GM12878 (cell line): ENCODE results near the gene COPZ2. TPM values are rescaled to one million over a fixed set of nuclear protein-coding genes. Genes with fewer than 3 reads are reported as not detected.

Experiments used
- ATAC-seq: fragments of 200-7000 bp; cut with Tn5 transposase; 3 replicates; pipeline ENCODE4 v1.9.1; 2020; ENCODE audit warnings: mild to moderate bottlenecking, moderate library complexity
- BruUV-seq: library from RNA; stranded (reverse); fragments of 400-500 nt; replicated peaks from 2 replicates; lab custom pipeline; 2021; lab: Mats Ljungman, UMichigan
- CTCF ChIA-PET: fragments of 300-600 bp; sonication (Branson Sonifier 250); formaldehyde crosslinking; extraction: SDS; loops from one replicate; lab custom pipeline; 2021; ENCODE audit warnings: inconsistent platforms; lab: Yijun Ruan, JAX
- POLR2A ChIA-PET: fragments of 350-600 bp; formaldehyde crosslinking; extraction: SDS; loops from one replicate; lab custom pipeline; 2021; ENCODE audit warnings: inconsistent platforms; lab: Charles Lee
- RAD21 ChIA-PET: fragments of 300-600 bp; sonication (Branson Sonifier 250); formaldehyde crosslinking; loops from one replicate; lab custom pipeline; 2023; ENCODE audit warnings: antibody characterized with exemption; ENCODE audit not compliant: unreplicated experiment; lab: Charles Lee
- SMC1A ChIA-PET: fragments of 300-600 bp; sonication (Branson Sonifier 250); formaldehyde crosslinking; loops from one replicate; lab custom pipeline; 2023; ENCODE audit not compliant: unreplicated experiment, uncharacterized antibody; lab: Charles Lee
- DNase-seq: peaks from one replicate; pipeline ENCODE4 v3.0.0-alpha.2; 2011; ENCODE audit warnings: low read depth, low spot score
- FAIRE-seq: peaks from 3 replicates; lab custom pipeline; 2011; peaks lifted over from hg19 to GRCh38; lab: Jason Lieb, UNC
- H2AFZ ChIP-seq: 2 replicates; pipeline ENCODE4 v1.6.0; 2011; ENCODE audit warnings: low read depth, low read length, control low read depth; ENCODE audit not compliant: control insufficient read depth
- H3K27ac ChIP-seq: 2 replicates; pipeline ENCODE4 v1.5.1; 2011; ENCODE audit warnings: control low read depth; ENCODE audit not compliant: control insufficient read depth, insufficient read depth
- H3K27me3 ChIP-seq, 2 experiments: replicated peaks in 1 of 2; 2 replicates each; pipeline versions ENCODE4 v1.6.0 to v1.6.1; 2011; ENCODE audit warnings: low read length in 1 of 2; ENCODE audit not compliant: control insufficient read depth in 2 of 2, insufficient read depth in 2 of 2
- H3K36me3 ChIP-seq, 2 experiments: 2 replicates each; pipeline ENCODE4 v1.5.1; 2011; ENCODE audit warnings: low read length in 1 of 2; ENCODE audit not compliant: control insufficient read depth in 2 of 2, insufficient read depth in 2 of 2
- H3K4me1 ChIP-seq: 2 replicates; pipeline ENCODE4 v1.6.1; 2011; ENCODE audit warnings: mild to moderate bottlenecking, low read length, moderate library complexity, mixed read lengths; ENCODE audit not compliant: control insufficient read depth, insufficient read depth
- H3K4me2 ChIP-seq: 2 replicates; pipeline ENCODE4 v1.6.0; 2011; ENCODE audit warnings: control low read depth; ENCODE audit not compliant: control insufficient read depth, insufficient read depth
- H3K4me3 ChIP-seq: fragments of 200-600 bp; sonication (generic); 2 replicates; pipeline ENCODE4 v1.5.1; 2016
- H3K79me2 ChIP-seq: 2 replicates; pipeline ENCODE4 v1.6.0; 2011; ENCODE audit warnings: low read length; ENCODE audit not compliant: control insufficient read depth, insufficient read depth
- H3K9ac ChIP-seq: 2 replicates; pipeline ENCODE4 v1.8.0; 2011; ENCODE audit warnings: low read length, control low read depth, mixed read lengths; ENCODE audit not compliant: control insufficient read depth, insufficient read depth
- H3K9me3 ChIP-seq: replicated peaks from 3 replicates; pipeline ENCODE4 v1.5.1; 2011; ENCODE audit warnings: mild to moderate bottlenecking, low read length; ENCODE audit not compliant: control insufficient read depth, insufficient read depth
- H4K20me1 ChIP-seq: 2 replicates; pipeline ENCODE4 v1.6.0; 2011; ENCODE audit not compliant: control insufficient read depth, insufficient read depth
- HDGF ChIP-seq: fragments of 450-650 bp; IDR thresholded peaks from 2 replicates; pipeline ENCODE4 v1.6.1; 2016; ENCODE audit warnings: antibody characterized with exemption
- IRF4 ChIP-seq: IDR thresholded peaks from 2 replicates; pipeline ENCODE4 v1.6.1; 2011; ENCODE audit warnings: low read depth, low read length
- KLF5 ChIP-seq: fragments of 450-650 bp; IDR thresholded peaks from 2 replicates; pipeline ENCODE4 v1.6.1; 2014; ENCODE audit warnings: mild to moderate bottlenecking; ENCODE audit not compliant: partially characterized antibody
- PBX3 ChIP-seq: IDR thresholded peaks from 2 replicates; pipeline ENCODE4 v1.6.1; 2011; ENCODE audit warnings: mild to moderate bottlenecking, low read depth, low read length, moderate library complexity; ENCODE audit not compliant: insufficient replicate concordance
- POLR2AphosphoS2 ChIP-seq: IDR thresholded peaks from 2 replicates; pipeline ENCODE4 v1.6.1; 2011; ENCODE audit warnings: low read depth, mild to moderate bottlenecking, low read length, improper control_type of control experiment, moderate library complexity
- RFX5 ChIP-seq: IDR thresholded peaks from 2 replicates; pipeline ENCODE4 v1.6.1; 2011; ENCODE audit warnings: low read depth, low read length, improper control_type of control experiment
- SUPT20H ChIP-seq: IDR thresholded peaks from 2 replicates; pipeline ENCODE4 v1.6.1; 2011; ENCODE audit warnings: low read depth, mild to moderate bottlenecking, low read length, moderate library complexity, borderline replicate concordance; ENCODE audit not compliant: control insufficient read depth
- TBL1XR1 ChIP-seq: IDR thresholded peaks from 2 replicates; pipeline ENCODE4 v1.6.1; 2012; ENCODE audit warnings: low read depth, low read length, improper control_type of control experiment
- TCF12 ChIP-seq: IDR thresholded peaks from 2 replicates; pipeline ENCODE4 v1.6.1; 2011; ENCODE audit warnings: low read depth, mild to moderate bottlenecking, low read length
- ZNF384 ChIP-seq: IDR thresholded peaks from 2 replicates; pipeline ENCODE4 v1.6.1; 2012; ENCODE audit warnings: low read depth, mild to moderate bottlenecking, low read length, improper control_type of control experiment, borderline replicate concordance
- WGBS: methylation state at CpG from one replicate; pipeline ENCODE4 v1.1.6; 2016; ENCODE audit warnings: low lambda C conversion rate; ENCODE audit not compliant: insufficient replicate concordance, insufficient coverage; ENCODE audit errors: missing lambda C conversion rate; 5-methylcytosine and 5-hydroxymethylcytosine counted together
- in situ Hi-C: fragments of 300-500 bp; cut with MboI; formaldehyde crosslinking; loops from 9 replicates; pipeline ENCODE4 v1.14.3; 2018; ENCODE audit warnings: mixed read lengths
- intact Hi-C: fragments of 100-400 bp; cut with micrococcal nuclease; formaldehyde crosslinking; loops from one replicate; pipeline ENCODE4 v1.14.2; 2022; ENCODE audit not compliant: unreplicated experiment
- polyA plus RNA-seq, 11 experiments: library from polyadenylated mRNA; depleted of rRNA in 4 of 11; unstranded in 6 of 11; stranded (reverse) in 5 of 11; fragments of >200 nt; fragmentation: Nextera tagmentation in 4 of 11; fragmentation: Illumina TruSeq in 1 of 11; extraction: Ambion mirVana in 4 of 11; extraction: Trizol in 1 of 11; gene quantifications; 1 replicate in 1 of 11; 2 replicates in 10 of 11; pipeline versions ENCODE4 v1.2.1 to v1.2.3, GENCODE V29; 2011 to 2016; ENCODE audit warnings: inconsistent platforms in 2 of 11, missing spikeins in 2 of 11, low read depth in 1 of 11
- total RNA-seq, 4 experiments: library from RNA; depleted of rRNA in 3 of 4; stranded (reverse); fragments of >200 nt in 3 of 4; fragmentation: Illumina TruSeq in 1 of 4; extraction: Trizol in 1 of 4; gene quantifications; 2 replicates each; pipeline versions ENCODE4 v1.2.1 to v1.2.3, GENCODE V29; 2013 to 2021
- TF ChIP-seq, protein P1 (sequence below): IDR thresholded peaks from 2 replicates; pipeline ENCODE4 v1.6.1; 2011; ENCODE audit warnings: low read depth, mild to moderate bottlenecking, low read length, moderate library complexity, borderline replicate concordance; ENCODE audit errors: extremely low read depth
- TF ChIP-seq, protein P2 (sequence below): IDR thresholded peaks from 2 replicates; pipeline ENCODE4 v1.6.1; 2011; ENCODE audit warnings: low read depth, low read length, improper control_type of control experiment, borderline replicate concordance
- TF ChIP-seq, protein P3 (sequence below): fragments of 450-650 bp; IDR thresholded peaks from 2 replicates; pipeline ENCODE4 v1.6.1; 2016; ENCODE audit warnings: mild to moderate bottlenecking
- TF ChIP-seq, protein P4 (sequence below): fragments of 450-650 bp; IDR thresholded peaks from 2 replicates; pipeline ENCODE4 v1.6.1; 2017; ENCODE audit warnings: mild to moderate bottlenecking, moderate library complexity

Gene COPZ2
- total and polyA plus RNA-seq, 10 of the 15 experiments (the other 5 are each of a cell fraction or from before 2014, with no cell fraction given), result 0.20 to 4.3 (median 2.6) TPM

GRCh38 chr17:48002266-48002915, 35.2 kb downstream of the COPZ2 start:
- no peaks in the 10 kb centered on the region for H3K79me2 ChIP-seq
- 24% methylated on average over 4 of the region's 4 CpGs for WGBS
- no TSS peak for BruUV-seq
- ChIA-PET SMC1A (interaction anchor here (0.9 to 9.5 kb wide), 10 partner anchors 9 to 161 kb away, joined by 3 to 97 read pairs (median 5); partner anchors contain the start of gene SCRN2), CTCF (interaction anchor here (1.0 to 8.5 kb wide), 13 partner anchors 9 to 161 kb away, joined by 3 to 59 read pairs (median 10); partner anchors contain the start of genes CDK5RAP3 and SCRN2), RAD21 (interaction anchor here (0.8 to 4.8 kb wide), 5 partner anchors 8 to 24 kb away, joined by 3 to 54 read pairs (median 10); no protein-coding TSS in a partner anchor), POLR2A (interaction anchor here (0.5 to 3.7 kb wide), 9 partner anchors 9 to 557 kb away, joined by 3 to 21 read pairs (median 9); partner anchors contain the start of genes CDK5RAP3 and PNPO)
- H3K27me3 ChIP-seq, result no peaks in the 10 kb centered on the region
- H2AFZ ChIP-seq, result peak overlapping the region; percentile 88
- in situ Hi-C loops, result no loop called here
- FAIRE-seq, result peak; percentile 80
- intact Hi-C loops, result no loop called here
- ATAC-seq, result peak; percentile 85
- peaks cover 49% of the 10 kb centered on the region for H3K4me1 ChIP-seq
- peak overlapping the region; percentile 19 for H3K4me2 ChIP-seq
- no peaks in the 10 kb centered on the region for H4K20me1 ChIP-seq
- H3K36me3 ChIP-seq, result no peaks in the 10 kb centered on the region; a peak in 1 of 4 replicates
- DNase-seq, result peak; percentile 75
- peak overlapping the region; percentile 5; the same call in 1 of the 2 replicates for H3K9ac ChIP-seq
- peak overlapping the region; percentile 85 for H3K27ac ChIP-seq
- no peak overlapping the region for H3K4me3 ChIP-seq
- no peaks in the 10 kb centered on the region for H3K9me3 ChIP-seq
- TF ChIP-seq HDGF, result peak; percentile 87
- 0 out of 2 replicates have a peak, but pooled peaks have one; percentile 56 for TF ChIP-seq IRF4
- no peak for TF ChIP-seq SUPT20H
- TF ChIP-seq RFX5, result no peak
- TF ChIP-seq PBX3, result no peak
- TF ChIP-seq, protein P1, sequence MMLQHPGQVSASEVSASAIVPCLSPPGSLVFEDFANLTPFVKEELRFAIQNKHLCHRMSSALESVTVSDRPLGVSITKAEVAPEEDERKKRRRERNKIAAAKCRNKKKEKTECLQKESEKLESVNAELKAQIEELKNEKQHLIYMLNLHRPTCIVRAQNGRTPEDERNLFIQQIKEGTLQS, result no peak
- TF ChIP-seq POLR2AphosphoS2, result no peak
- TF ChIP-seq ZNF384, result no peak
- TF ChIP-seq, protein P2, sequence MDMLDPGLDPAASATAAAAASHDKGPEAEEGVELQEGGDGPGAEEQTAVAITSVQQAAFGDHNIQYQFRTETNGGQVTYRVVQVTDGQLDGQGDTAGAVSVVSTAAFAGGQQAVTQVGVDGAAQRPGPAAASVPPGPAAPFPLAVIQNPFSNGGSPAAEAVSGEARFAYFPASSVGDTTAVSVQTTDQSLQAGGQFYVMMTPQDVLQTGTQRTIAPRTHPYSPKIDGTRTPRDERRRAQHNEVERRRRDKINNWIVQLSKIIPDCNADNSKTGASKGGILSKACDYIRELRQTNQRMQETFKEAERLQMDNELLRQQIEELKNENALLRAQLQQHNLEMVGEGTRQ, result no peak
- TF ChIP-seq TCF12, result no peak
- TF ChIP-seq, protein P3, sequence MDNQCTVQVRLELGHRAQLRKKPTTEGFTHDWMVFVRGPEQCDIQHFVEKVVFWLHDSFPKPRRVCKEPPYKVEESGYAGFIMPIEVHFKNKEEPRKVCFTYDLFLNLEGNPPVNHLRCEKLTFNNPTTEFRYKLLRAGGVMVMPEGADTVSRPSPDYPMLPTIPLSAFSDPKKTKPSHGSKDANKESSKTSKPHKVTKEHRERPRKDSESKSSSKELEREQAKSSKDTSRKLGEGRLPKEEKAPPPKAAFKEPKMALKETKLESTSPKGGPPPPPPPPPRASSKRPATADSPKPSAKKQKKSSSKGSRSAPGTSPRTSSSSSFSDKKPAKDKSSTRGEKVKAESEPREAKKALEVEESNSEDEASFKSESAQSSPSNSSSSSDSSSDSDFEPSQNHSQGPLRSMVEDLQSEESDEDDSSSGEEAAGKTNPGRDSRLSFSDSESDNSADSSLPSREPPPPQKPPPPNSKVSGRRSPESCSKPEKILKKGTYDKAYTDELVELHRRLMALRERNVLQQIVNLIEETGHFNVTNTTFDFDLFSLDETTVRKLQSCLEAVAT, result peak; percentile 59; the same call in 1 of the 2 replicates
- TF ChIP-seq TBL1XR1, result no peak
- TF ChIP-seq, protein P4, sequence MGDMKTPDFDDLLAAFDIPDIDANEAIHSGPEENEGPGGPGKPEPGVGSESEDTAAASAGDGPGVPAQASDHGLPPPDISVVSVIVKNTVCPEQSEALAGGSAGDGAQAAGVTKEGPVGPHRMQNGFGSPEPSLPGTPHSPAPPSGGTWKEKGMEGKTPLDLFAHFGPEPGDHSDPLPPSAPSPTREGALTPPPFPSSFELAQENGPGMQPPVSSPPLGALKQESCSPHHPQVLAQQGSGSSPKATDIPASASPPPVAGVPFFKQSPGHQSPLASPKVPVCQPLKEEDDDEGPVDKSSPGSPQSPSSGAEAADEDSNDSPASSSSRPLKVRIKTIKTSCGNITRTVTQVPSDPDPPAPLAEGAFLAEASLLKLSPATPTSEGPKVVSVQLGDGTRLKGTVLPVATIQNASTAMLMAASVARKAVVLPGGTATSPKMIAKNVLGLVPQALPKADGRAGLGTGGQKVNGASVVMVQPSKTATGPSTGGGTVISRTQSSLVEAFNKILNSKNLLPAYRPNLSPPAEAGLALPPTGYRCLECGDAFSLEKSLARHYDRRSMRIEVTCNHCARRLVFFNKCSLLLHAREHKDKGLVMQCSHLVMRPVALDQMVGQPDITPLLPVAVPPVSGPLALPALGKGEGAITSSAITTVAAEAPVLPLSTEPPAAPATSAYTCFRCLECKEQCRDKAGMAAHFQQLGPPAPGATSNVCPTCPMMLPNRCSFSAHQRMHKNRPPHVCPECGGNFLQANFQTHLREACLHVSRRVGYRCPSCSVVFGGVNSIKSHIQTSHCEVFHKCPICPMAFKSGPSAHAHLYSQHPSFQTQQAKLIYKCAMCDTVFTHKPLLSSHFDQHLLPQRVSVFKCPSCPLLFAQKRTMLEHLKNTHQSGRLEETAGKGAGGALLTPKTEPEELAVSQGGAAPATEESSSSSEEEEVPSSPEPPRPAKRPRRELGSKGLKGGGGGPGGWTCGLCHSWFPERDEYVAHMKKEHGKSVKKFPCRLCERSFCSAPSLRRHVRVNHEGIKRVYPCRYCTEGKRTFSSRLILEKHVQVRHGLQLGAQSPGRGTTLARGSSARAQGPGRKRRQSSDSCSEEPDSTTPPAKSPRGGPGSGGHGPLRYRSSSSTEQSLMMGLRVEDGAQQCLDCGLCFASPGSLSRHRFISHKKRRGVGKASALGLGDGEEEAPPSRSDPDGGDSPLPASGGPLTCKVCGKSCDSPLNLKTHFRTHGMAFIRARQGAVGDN, result peak; percentile 79; the same call in 1 of the 2 replicates
- TF ChIP-seq KLF5, result no peak
